Progenitor cell of endocrine pancreas (in vitro differentiated cells): ENCODE data around the gene SLC4A3. TPM values are rescaled to one million over a fixed set of nuclear protein-coding genes. Genes with fewer than 3 reads are reported as not detected.

ENCODE experiments used
- DNase-seq: peaks from one replicate; pipeline ENCODE4 v3.0.0; 2021; ENCODE audit warnings: low spot score; ENCODE audit not compliant: unreplicated experiment
- H3K27ac Mint-ChIP-seq: 2 replicates; pipeline ENCODE4 v1.8.0; 2021; ENCODE audit warnings: mild to moderate bottlenecking, moderate library complexity, mixed read lengths
- H3K27me3 Mint-ChIP-seq: 2 replicates; pipeline ENCODE4 v1.8.0; 2021; ENCODE audit warnings: mixed read lengths
- H3K36me3 Mint-ChIP-seq: 2 replicates; pipeline ENCODE4 v1.8.0; 2022; ENCODE audit warnings: mixed read lengths; ENCODE audit not compliant: insufficient read depth
- H3K4me1 Mint-ChIP-seq: 2 replicates; pipeline ENCODE4 v1.8.0; 2021; ENCODE audit warnings: low read depth, mixed read lengths
- H3K4me3 Mint-ChIP-seq: 2 replicates; pipeline ENCODE4 v1.8.0; 2021; ENCODE audit warnings: low read depth, mild to moderate bottlenecking, moderate library complexity, mixed read lengths
- H3K9me3 Mint-ChIP-seq: 2 replicates; pipeline ENCODE4 v1.8.0; 2021; ENCODE audit warnings: low read depth, mixed read lengths
- CTCF ChIP-seq: fragments of 200-600 bp; sonication (generic); IDR thresholded peaks from one replicate; pipeline ENCODE4 v1.5.0; 2021; ENCODE audit warnings: antibody characterized with exemption, mild to moderate bottlenecking; ENCODE audit not compliant: unreplicated experiment
- total RNA-seq: library from RNA; stranded (reverse); gene quantifications from 2 replicates; pipeline ENCODE4 v1.2.1, GENCODE V29; 2021

Gene SLC4A3
- total RNA-seq, 1 donor from 2014 or later, result 17.0 TPM

GRCh38 chr2:219642465-219643083, 15.1 kb downstream of the SLC4A3 start:
- Mint-ChIP-seq H3K9me3 (no peaks in the 10 kb centered on the region), H3K36me3 (no peaks in the 10 kb centered on the region), H3K4me1 (peaks cover 7% of the 10 kb centered on the region), H3K4me3 (no peak overlapping the region), H3K27ac (no peak overlapping the region), H3K27me3 (peaks cover 22% of the 10 kb centered on the region)
- peak; percentile 98 for TF ChIP-seq CTCF
- DNase-seq, result peak; percentile 89

DNA sequence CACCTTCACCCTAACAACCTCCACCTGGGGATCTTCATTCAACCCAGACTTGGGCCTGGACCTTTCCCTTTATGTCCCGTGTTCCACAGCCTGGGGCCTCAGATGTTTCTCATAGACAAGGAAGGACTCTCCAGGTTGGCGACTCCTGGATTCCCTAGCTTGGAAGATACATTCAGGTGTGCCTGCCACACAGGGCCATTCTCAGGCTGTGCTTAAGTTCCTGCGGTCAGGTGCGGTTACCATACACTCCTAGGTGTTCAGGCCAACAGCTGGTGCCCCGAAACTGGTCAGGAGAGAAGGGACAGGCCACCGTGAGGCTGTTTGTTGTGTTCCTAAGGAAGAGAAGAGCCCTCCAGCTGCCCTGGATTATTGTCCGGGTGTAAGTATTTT, 15.6 kb downstream of the SLC4A3 start:
- no peak for TF ChIP-seq CTCF
- no peak for DNase-seq
- no peak overlapping the region for H3K4me3 Mint-ChIP-seq
- no peak overlapping the region for H3K27ac Mint-ChIP-seq
- H3K27me3 Mint-ChIP-seq, result peaks cover 22% of the 10 kb centered on the region
- H3K36me3 Mint-ChIP-seq, result no peaks in the 10 kb centered on the region
- peaks cover 7% of the 10 kb centered on the region for H3K4me1 Mint-ChIP-seq
- no peaks in the 10 kb centered on the region for H3K9me3 Mint-ChIP-seq

GRCh38 chr2:219643788-219644398, 16.5 kb downstream of the SLC4A3 start:
- DNase-seq, result no peak
- Mint-ChIP-seq H3K4me3 (no peak overlapping the region), H3K36me3 (no peaks in the 10 kb centered on the region), H3K4me1 (peaks cover 7% of the 10 kb centered on the region), H3K27ac (no peak overlapping the region), H3K27me3 (peaks cover 22% of the 10 kb centered on the region), H3K9me3 (no peaks in the 10 kb centered on the region)
- no peak for TF ChIP-seq CTCF

DNA sequence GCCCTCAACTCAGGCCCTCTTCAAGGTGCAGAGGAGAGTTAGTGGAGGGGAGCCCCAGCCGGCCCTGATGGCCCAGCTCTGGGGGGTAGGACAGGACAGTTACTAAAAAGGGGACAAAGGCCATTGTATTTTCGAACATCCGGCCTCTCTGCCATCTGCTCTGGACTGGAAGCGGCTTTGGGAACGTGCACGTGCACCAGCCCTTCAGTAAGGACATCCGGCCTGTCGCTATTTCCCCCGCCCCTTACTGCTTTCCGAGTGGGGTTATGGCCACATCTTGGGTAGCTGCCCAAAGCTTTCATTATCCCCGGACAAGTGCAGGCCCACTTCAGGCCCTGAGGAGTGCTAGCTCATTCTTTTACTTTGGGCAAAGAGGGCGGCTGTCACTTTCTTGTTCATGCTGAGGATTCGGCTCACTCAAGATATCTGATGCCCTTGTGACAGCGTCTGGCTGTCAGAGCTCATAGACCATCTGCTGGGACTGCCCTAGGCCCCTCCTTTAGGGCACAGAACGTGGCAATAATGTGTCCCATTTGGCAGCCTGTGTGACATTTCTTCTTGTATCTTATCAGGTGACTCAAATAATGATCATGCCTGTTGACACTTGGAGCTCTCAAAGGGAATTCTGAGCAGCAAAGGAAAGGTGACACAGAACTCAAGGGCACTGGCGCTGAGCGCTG, 17.5 kb downstream of the SLC4A3 start:
- Mint-ChIP-seq H3K4me1 (peaks cover 7% of the 10 kb centered on the region), H3K27ac (no peak overlapping the region), H3K9me3 (no peaks in the 10 kb centered on the region), H3K4me3 (no peak overlapping the region), H3K27me3 (peaks cover 22% of the 10 kb centered on the region), H3K36me3 (no peaks in the 10 kb centered on the region)
- DNase-seq, result no peak
- TF ChIP-seq CTCF, result no peak

- DNase-seq, result no peak
- Mint-ChIP-seq H3K9me3 (no peaks in the 10 kb centered on the region), H3K27ac (peak overlapping the region; percentile 36), H3K4me3 (no peak overlapping the region), H3K36me3 (no peaks in the 10 kb centered on the region), H3K27me3 (peaks cover 28% of the 10 kb centered on the region), H3K4me1 (peaks cover 7% of the 10 kb centered on the region)
- TF ChIP-seq CTCF, result no peak
Observed at GRCh38 chr2:219645631-219646527, 18.4 kb downstream of the SLC4A3 start.
